Body of pancreas (tissue), 4 donors: ENCODE data around the gene DDX39B.

ENCODE experiments used
- POLR2A ChIP-seq, 3 donors: fragments of 450-650 bp; IDR thresholded peaks; one replicate each; pipeline ENCODE4 v1.6.1; 2016; ENCODE audit warnings: antibody characterized with exemption in 3 of 3, mild to moderate bottlenecking in 2 of 3
- TF ChIP-seq, protein P1 (sequence below), 7 experiments: fragments of 450-650 bp in 4 of 7; fragments of 200-600 bp in 3 of 7; sonication (generic) in 3 of 7; IDR thresholded peaks; one replicate each; pipeline ENCODE4 v1.5.1; 2016 to 2019; ENCODE audit warnings: antibody characterized with exemption in 7 of 7

DNA sequence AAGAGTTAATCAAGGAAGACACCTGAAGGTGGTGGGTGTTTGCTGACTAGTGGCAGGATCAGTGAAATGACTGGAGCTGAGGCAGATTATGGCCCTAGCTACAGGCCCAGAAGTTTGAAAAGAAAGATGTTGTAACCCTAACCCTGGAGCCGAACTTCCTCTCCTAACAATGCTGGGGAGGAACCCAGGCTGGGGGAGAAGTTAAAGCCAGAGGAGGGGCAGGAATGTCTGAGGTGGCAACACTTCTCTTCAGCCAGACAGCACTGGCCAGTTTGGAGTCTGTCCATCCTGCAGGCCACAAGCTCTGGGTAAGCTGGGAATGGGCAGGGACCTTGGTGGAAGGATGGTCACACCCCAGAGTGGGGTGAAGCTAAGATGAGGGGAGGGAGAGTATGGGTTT is 44.2 kb upstream of the DDX39B start, which contains the start of gene LST1:
- TF ChIP-seq, protein P1, sequence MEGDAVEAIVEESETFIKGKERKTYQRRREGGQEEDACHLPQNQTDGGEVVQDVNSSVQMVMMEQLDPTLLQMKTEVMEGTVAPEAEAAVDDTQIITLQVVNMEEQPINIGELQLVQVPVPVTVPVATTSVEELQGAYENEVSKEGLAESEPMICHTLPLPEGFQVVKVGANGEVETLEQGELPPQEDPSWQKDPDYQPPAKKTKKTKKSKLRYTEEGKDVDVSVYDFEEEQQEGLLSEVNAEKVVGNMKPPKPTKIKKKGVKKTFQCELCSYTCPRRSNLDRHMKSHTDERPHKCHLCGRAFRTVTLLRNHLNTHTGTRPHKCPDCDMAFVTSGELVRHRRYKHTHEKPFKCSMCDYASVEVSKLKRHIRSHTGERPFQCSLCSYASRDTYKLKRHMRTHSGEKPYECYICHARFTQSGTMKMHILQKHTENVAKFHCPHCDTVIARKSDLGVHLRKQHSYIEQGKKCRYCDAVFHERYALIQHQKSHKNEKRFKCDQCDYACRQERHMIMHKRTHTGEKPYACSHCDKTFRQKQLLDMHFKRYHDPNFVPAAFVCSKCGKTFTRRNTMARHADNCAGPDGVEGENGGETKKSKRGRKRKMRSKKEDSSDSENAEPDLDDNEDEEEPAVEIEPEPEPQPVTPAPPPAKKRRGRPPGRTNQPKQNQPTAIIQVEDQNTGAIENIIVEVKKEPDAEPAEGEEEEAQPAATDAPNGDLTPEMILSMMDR (IDR thresholded peaks at IDR 0.05), result no peak
- TF ChIP-seq POLR2A (IDR thresholded peaks at IDR 0.05), result no peak
